Measurements from ENCODE around the gene ASPG.

- no peak for TF ChIP-seq CTCF (conservative IDR thresholded peaks at IDR 0.05; ENCODE audit: low read length)
- no peak for TF ChIP-seq EZH2phosphoT487 (IDR thresholded peaks at IDR 0.05; ENCODE audit: borderline replicate concordance, low read depth, low read length)
These were observed 6.6 kb downstream of the ASPG start for GRCh38 chr14:104091927-104092771.

Data from OCI-LY7 (cell line).